Peyer's patch (tissue), 4 donors: ENCODE data around the gene SAMD4B.

ENCODE experiments used
- CTCF ChIP-seq, 6 experiments: fragments of 450-650 bp in 4 of 6; fragments of 200-600 bp in 2 of 6; sonication (generic) in 1 of 6; IDR thresholded peaks; one replicate each; pipeline ENCODE4 v1.5.1; 2017 to 2019; ENCODE audit warnings: antibody characterized with exemption in 6 of 6, mild to moderate bottlenecking in 3 of 6, moderate library complexity in 1 of 6
- POLR2A ChIP-seq, 2 donors: fragments of 450-650 bp; IDR thresholded peaks; one replicate each; pipeline ENCODE4 v1.5.1; 2017; ENCODE audit warnings: antibody characterized with exemption in 2 of 2, mild to moderate bottlenecking in 2 of 2, moderate library complexity in 2 of 2

DNA sequence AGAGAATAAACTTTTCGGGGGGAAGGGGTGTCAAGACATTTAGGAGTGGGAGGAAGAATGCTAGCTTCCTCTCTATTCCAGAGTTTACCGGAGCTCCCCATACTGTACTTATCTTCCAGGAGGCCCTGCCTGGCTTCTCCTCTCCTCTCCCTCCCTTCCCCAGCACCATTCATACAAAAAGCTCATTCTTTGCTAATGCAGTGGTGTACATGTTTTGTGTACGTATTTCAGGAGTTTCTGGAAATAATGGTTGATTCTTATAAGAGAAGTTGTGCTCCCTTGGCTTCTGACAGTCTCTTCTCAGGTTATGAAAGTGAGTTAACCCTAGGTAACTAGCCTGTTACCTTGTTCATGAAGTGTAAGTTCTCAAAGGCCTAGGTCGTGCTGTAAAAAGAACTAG is 7.1 kb downstream of the SAMD4B start:
- no peak for TF ChIP-seq POLR2A (IDR thresholded peaks at IDR 0.05)
- no peak for TF ChIP-seq CTCF (IDR thresholded peaks at IDR 0.05)
